Measurements from ENCODE around the gene CCDC172. TPM values are rescaled to one million over a fixed set of nuclear protein-coding genes. Genes with fewer than 3 reads are reported as not detected.

CCDC172 gene
- polyA plus RNA-seq, 3 donors, result not detected

GRCh38 chr10:116356833-116357232 lies 32.6 kb downstream of the CCDC172 start:
- Histone ChIP-seq H3K79me2 (ENCODE audit: insufficient read depth, low read length) (no peaks in the 10 kb centered on the region), H3K27ac (ENCODE audit: low read depth in 1 of 2, low read length in 2 of 2) (no peak overlapping the region), H4K20me1 (ENCODE audit: insufficient read depth, low read length) (no peaks in the 10 kb centered on the region), H3K4me1 (ENCODE audit: control insufficient read depth in 1 of 2, insufficient read depth in 2 of 2, low read length in 2 of 2) (no peaks in the 10 kb centered on the region), H3K36me3 (replicated peaks in 1 of 2; ENCODE audit: control insufficient read depth in 1 of 2, insufficient read depth in 2 of 2, low read length in 2 of 2) (no peaks in the 10 kb centered on the region), H3K27me3 (ENCODE audit: control insufficient read depth in 2 of 2, insufficient read depth in 2 of 2, low read length in 2 of 2) (no peaks in the 10 kb centered on the region), H2AFZ (ENCODE audit: insufficient read depth, low read depth, low read length, poor library complexity, severe bottlenecking) (no peak overlapping the region), H3K9me3 (replicated peaks in 1 of 2; ENCODE audit: control insufficient read depth in 1 of 2, insufficient read depth in 1 of 2, low read length in 2 of 2) (no peaks in the 10 kb centered on the region), H3K9ac (ENCODE audit: insufficient read depth, low read length, poor library complexity, severe bottlenecking) (no peak overlapping the region), H3K4me2 (replicated peaks; ENCODE audit: extremely low read depth, low read length, poor library complexity, severe bottlenecking) (no peak overlapping the region), H3K4me3 (replicated peaks in 1 of 3; ENCODE audit: low read depth in 2 of 3, low read length in 3 of 3) (no peak overlapping the region)
- Mint-ChIP-seq H3K27me3 (ENCODE audit: low read depth in 3 of 3) (peaks cover 0 to under 1% (median 0%) of the 10 kb centered on the region in 3 donors), H3K36me3 (no peaks in the 10 kb centered on the region), H3K27ac (no peak overlapping the region), H3K4me3 (no peak overlapping the region), H3K9me3 (peaks cover 0 to 5% (median 0%) of the 10 kb centered on the region in 7 donors), H3K4me1 (no peaks in the 10 kb centered on the region)
- DNase-seq, result no peak
- 100% methylated on average over 2 of the region's 4 CpGs for WGBS (ENCODE audit: insufficient coverage)
- intact Hi-C loops (cut with micrococcal nuclease), result no loop called here
- TF ChIP-seq CTCF (IDR thresholded peaks at IDR 0.05), result no peak

- Histone ChIP-seq H2AFZ (ENCODE audit: insufficient read depth, low read depth, low read length, poor library complexity, severe bottlenecking) (no peak overlapping the region), H3K9ac (ENCODE audit: insufficient read depth, low read length, poor library complexity, severe bottlenecking) (no peak overlapping the region), H3K79me2 (ENCODE audit: insufficient read depth, low read length) (no peaks in the 10 kb centered on the region), H3K27ac (ENCODE audit: low read depth in 1 of 2, low read length in 2 of 2) (no peak overlapping the region), H3K4me3 (replicated peaks in 1 of 3; ENCODE audit: low read depth in 2 of 3, low read length in 3 of 3) (no peak overlapping the region), H3K27me3 (ENCODE audit: control insufficient read depth in 2 of 2, insufficient read depth in 2 of 2, low read length in 2 of 2) (no peaks in the 10 kb centered on the region), H3K4me1 (ENCODE audit: control insufficient read depth in 1 of 2, insufficient read depth in 2 of 2, low read length in 2 of 2) (no peaks in the 10 kb centered on the region), H4K20me1 (ENCODE audit: insufficient read depth, low read length) (no peaks in the 10 kb centered on the region), H3K36me3 (replicated peaks in 1 of 2; ENCODE audit: control insufficient read depth in 1 of 2, insufficient read depth in 2 of 2, low read length in 2 of 2) (no peaks in the 10 kb centered on the region), H3K4me2 (replicated peaks; ENCODE audit: extremely low read depth, low read length, poor library complexity, severe bottlenecking) (no peak overlapping the region), H3K9me3 (replicated peaks in 1 of 2; ENCODE audit: control insufficient read depth in 1 of 2, insufficient read depth in 1 of 2, low read length in 2 of 2) (no peaks in the 10 kb centered on the region)
- Mint-ChIP-seq H3K4me3 (no peak overlapping the region), H3K9me3 (no peaks in the 10 kb centered on the region), H3K36me3 (no peaks in the 10 kb centered on the region), H3K27ac (no peak overlapping the region), H3K4me1 (no peaks in the 10 kb centered on the region), H3K27me3 (ENCODE audit: low read depth in 3 of 3) (peaks cover 0 to 2% (median 0%) of the 10 kb centered on the region in 3 donors)
- intact Hi-C loops (cut with micrococcal nuclease), result no loop called here
- no peak for DNase-seq
- TF ChIP-seq CTCF (IDR thresholded peaks at IDR 0.05), result no peak
These were observed 40.6 kb downstream of the CCDC172 start for GRCh38 chr10:116364868-116365267.

All from CD14-positive monocyte (primary cell).